Upper lobe of left lung (tissue), 6 donors: ENCODE data around the gene DHX38. TPM values are rescaled to one million over a fixed set of nuclear protein-coding genes. Genes with fewer than 3 reads are reported as not detected.

Experiments
- ATAC-seq, 2 donors: fragments of 200-7000 bp; cut with Tn5 transposase; one replicate each; pipeline ENCODE4 v1.9.1; 2022; ENCODE audit warnings: mild to moderate bottlenecking in 2 of 2, moderate library complexity in 2 of 2; ENCODE audit not compliant: low FRiP score in 2 of 2
- DNase-seq, 2 donors: peaks; one replicate each; pipeline ENCODE4 v3.0.0-alpha.2; 2019 to 2020
- H3K27ac ChIP-seq, 4 donors: fragments of 200-600 bp; sonication (generic); one replicate each; pipeline ENCODE4 v1.5.1; 2016 to 2019
- H3K27me3 ChIP-seq, 4 donors: fragments of 200-600 bp; sonication (generic); one replicate each; pipeline ENCODE4 v1.5.1; 2017 to 2019
- H3K36me3 ChIP-seq, 4 donors: fragments of 200-600 bp; sonication (generic); one replicate each; pipeline ENCODE4 v1.5.1; 2016 to 2019
- H3K4me1 ChIP-seq, 4 donors: fragments of 200-600 bp; sonication (generic); one replicate each; pipeline ENCODE4 v1.5.1; 2018 to 2019
- H3K4me3 ChIP-seq, 4 donors: fragments of 200-600 bp; sonication (generic); one replicate each; pipeline ENCODE4 v1.5.1; 2017 to 2019; ENCODE audit warnings: mild to moderate bottlenecking in 2 of 4, moderate library complexity in 1 of 4
- H3K9me3 ChIP-seq, 4 donors: fragments of 200-600 bp; sonication (generic); one replicate each; pipeline ENCODE4 v1.5.1; 2018 to 2019
- CTCF ChIP-seq, 6 experiments: fragments of 450-650 bp in 4 of 6; fragments of 200-600 bp in 2 of 6; sonication (generic) in 2 of 6; IDR thresholded peaks; one replicate each; pipeline ENCODE4 v1.5.1; 2016 to 2019; ENCODE audit warnings: antibody characterized with exemption in 6 of 6
- EP300 ChIP-seq, 4 donors: sonication (generic); formaldehyde crosslinking; IDR thresholded peaks; one replicate each; pipeline ENCODE4 v1.5.1; 2017; ENCODE audit warnings: antibody characterized with exemption in 4 of 4, control low read depth in 2 of 4
- POLR2A ChIP-seq, 4 donors: fragments of 450-650 bp; IDR thresholded peaks; one replicate each; pipeline ENCODE4 v1.5.1; 2016 to 2017; ENCODE audit warnings: antibody characterized with exemption in 4 of 4, mild to moderate bottlenecking in 2 of 4
- POLR2AphosphoS5 ChIP-seq, 2 donors: sonication (generic); formaldehyde crosslinking; IDR thresholded peaks; one replicate each; pipeline ENCODE4 v1.5.1; 2017; ENCODE audit warnings: antibody characterized with exemption in 2 of 2
- WGBS, 2 donors: methylation state at CpG; one replicate each; pipeline ENCODE4 v1.1.5; 2017 to 2018; 5-methylcytosine and 5-hydroxymethylcytosine counted together
- total RNA-seq, 6 donors: library from RNA; depleted of rRNA in 4 of 6; stranded (reverse); fragments of >200 nt in 4 of 6; gene quantifications; one replicate each; pipeline versions ENCODE4 v1.1.0 to v1.2.1, GENCODE V29; 2016 to 2021
- donor health status: DM: no; HTN: no; CAD: no; lungs with moderate emphysema.
- donor health status: DM: no; HTN: yes; CAD: no; lungs with severe emphysema.

The DHX38 gene
- total RNA-seq, 6 donors from 2014 or later = 45.9 to 211 (median 76.8) TPM

DNA sequence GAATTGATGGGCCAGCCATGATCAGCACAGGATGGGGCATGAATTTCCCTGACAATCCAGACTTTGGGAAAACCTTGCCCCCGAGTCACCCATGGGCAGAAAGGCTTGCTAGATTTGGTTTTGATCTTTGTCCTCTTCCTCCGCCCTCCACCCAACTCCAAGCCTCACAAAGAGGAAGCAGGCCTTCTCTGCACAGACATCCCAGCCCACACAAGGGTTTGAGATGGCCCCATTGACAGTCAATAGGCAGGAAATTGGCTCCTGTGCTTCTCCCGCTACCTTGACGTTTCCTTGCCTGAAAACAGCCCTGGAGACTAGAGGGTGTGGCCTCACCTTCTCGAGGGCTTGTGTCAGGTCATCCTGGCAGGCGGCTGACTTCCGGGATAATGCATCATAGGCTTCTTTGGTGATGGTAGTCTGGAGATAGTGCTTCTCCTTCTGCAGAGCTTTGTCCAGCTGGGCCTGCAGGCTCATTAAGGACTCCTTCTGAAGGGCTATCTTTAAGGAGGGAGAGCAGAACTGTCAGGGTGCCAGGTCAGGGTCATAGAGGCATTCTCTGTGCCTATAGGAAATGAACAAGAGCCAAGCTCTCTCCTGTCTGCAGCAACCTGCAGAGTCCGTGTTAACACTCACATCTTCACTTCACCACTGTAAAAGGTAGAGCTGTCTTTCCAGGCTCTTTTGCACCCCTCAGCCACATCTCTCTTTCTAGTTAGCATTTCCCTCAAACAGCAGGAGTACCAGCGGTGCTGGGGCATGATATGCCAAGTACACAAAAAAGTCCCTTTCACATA lies 32.2 kb downstream of the DHX38 start:
- 80 to 85% methylated on average over 9 of the region's 9 CpGs for WGBS, 2 donors
- no peak overlapping the region for H3K4me3 ChIP-seq
- no peaks in the 10 kb centered on the region for H3K27me3 ChIP-seq
- peak overlapping the region in 2 of 4 donors; percentile 25 to 67 for H3K27ac ChIP-seq
- DNase-seq (no peak), ATAC-seq (peak in 1 of 2 donors; percentile 36)
- no peaks in the 10 kb centered on the region for H3K9me3 ChIP-seq
- TF ChIP-seq CTCF (IDR thresholded peaks at IDR 0.05) (no peak), EP300 (IDR thresholded peaks at IDR 0.05) (no peak), POLR2A (IDR thresholded peaks at IDR 0.05) (no peak), POLR2AphosphoS5 (IDR thresholded peaks at IDR 0.05) (no peak)
- H3K4me1 ChIP-seq = peaks cover 0 to 10% (median 6%) of the 10 kb centered on the region in 4 donors
- no peaks in the 10 kb centered on the region for H3K36me3 ChIP-seq

- no peak for TF ChIP-seq CTCF (IDR thresholded peaks at IDR 0.05)
- TF ChIP-seq POLR2AphosphoS5 (IDR thresholded peaks at IDR 0.05) = no peak
- peak in 1 of 4 donors; percentile 23 for TF ChIP-seq POLR2A (IDR thresholded peaks at IDR 0.05)
- TF ChIP-seq EP300 (IDR thresholded peaks at IDR 0.05) = peak in 1 of 4 donors; percentile 16
- peak overlapping the region in 1 of 4 donors; percentile 25 for H3K27ac ChIP-seq
- no peak overlapping the region for H3K4me3 ChIP-seq
- peaks cover 0 to 10% (median 6%) of the 10 kb centered on the region in 4 donors for H3K4me1 ChIP-seq
- 56 to 64% methylated on average over 2 of the region's 2 CpGs for WGBS, 2 donors
- ATAC-seq (peak in 1 of 2 donors; percentile 42), DNase-seq (no peak)
- H3K27me3 ChIP-seq = no peaks in the 10 kb centered on the region
- H3K9me3 ChIP-seq = no peaks in the 10 kb centered on the region
- H3K36me3 ChIP-seq = no peaks in the 10 kb centered on the region
Observed at GRCh38 chr16:72126429-72126765, 32.8 kb downstream of the DHX38 start.

- WGBS, 2 donors = 78 to 91% methylated on average over 9 of the region's 9 CpGs
- Histone ChIP-seq H3K4me1 (peaks cover 0 to 10% (median 6%) of the 10 kb centered on the region in 4 donors), H3K27me3 (no peaks in the 10 kb centered on the region), H3K4me3 (no peak overlapping the region), H3K9me3 (no peaks in the 10 kb centered on the region), H3K36me3 (no peaks in the 10 kb centered on the region), H3K27ac (no peak overlapping the region)
- ATAC-seq = no peak
- DNase-seq = no peak
- no peak for TF ChIP-seq POLR2AphosphoS5 (IDR thresholded peaks at IDR 0.05)
Observed at GRCh38 chr16:72128701-72129100, 35.1 kb downstream of the DHX38 start.

- H3K36me3 ChIP-seq = no peaks in the 10 kb centered on the region
- peaks cover 0 to 8% (median 5%) of the 10 kb centered on the region in 4 donors for H3K4me1 ChIP-seq
- WGBS, 2 donors = 72 to 75% methylated on average over 7 of the region's 7 CpGs
- no peaks in the 10 kb centered on the region for H3K27me3 ChIP-seq
- H3K27ac ChIP-seq = no peak overlapping the region
- H3K4me3 ChIP-seq = no peak overlapping the region
- no peak for ATAC-seq
- no peaks in the 10 kb centered on the region for H3K9me3 ChIP-seq
- TF ChIP-seq POLR2AphosphoS5 (IDR thresholded peaks at IDR 0.05) (no peak), POLR2A (IDR thresholded peaks at IDR 0.05) (no peak), CTCF (IDR thresholded peaks at IDR 0.05) (no peak), EP300 (IDR thresholded peaks at IDR 0.05) (no peak)
- no peak for DNase-seq
Observed at GRCh38 chr16:72129976-72130656, 36.5 kb downstream of the DHX38 start.

DNA sequence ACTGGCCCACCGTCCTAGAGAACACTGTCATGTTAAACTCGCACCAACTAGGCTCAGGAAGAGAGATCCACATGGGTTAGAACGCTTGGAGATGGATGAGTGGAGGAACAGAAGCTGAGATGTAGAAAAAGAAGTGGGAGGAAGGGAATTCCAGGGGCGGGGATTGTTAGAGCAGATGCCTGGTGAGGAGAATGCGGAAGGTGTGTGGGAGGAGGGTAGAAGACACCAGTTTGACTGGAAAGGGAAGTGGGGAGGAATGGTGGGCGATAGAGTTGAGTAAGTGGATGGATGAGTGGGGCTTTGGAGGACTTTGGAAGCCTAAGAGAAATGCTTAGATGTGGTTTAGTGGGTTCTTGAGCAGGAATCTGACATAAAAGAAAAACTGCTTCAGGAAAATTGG lies 37.4 kb downstream of the DHX38 start:
- Histone ChIP-seq H3K27me3 (no peaks in the 10 kb centered on the region), H3K4me1 (peaks cover 0 to under 1% (median under 1%) of the 10 kb centered on the region in 4 donors), H3K9me3 (no peaks in the 10 kb centered on the region), H3K36me3 (no peaks in the 10 kb centered on the region), H3K4me3 (no peak overlapping the region), H3K27ac (no peak overlapping the region)
- DNase-seq (no peak), ATAC-seq (peak in 1 of 2 donors; percentile 35)
- no peak for TF ChIP-seq EP300 (IDR thresholded peaks at IDR 0.05)
- no peak for TF ChIP-seq POLR2AphosphoS5 (IDR thresholded peaks at IDR 0.05)
- no peak for TF ChIP-seq POLR2A (IDR thresholded peaks at IDR 0.05)
- no peak for TF ChIP-seq CTCF (IDR thresholded peaks at IDR 0.05)
- 69 to 71% methylated on average over 6 of the region's 6 CpGs for WGBS, 2 donors
